Measurements from ENCODE around the gene RYR1. TPM values are rescaled to one million over a fixed set of nuclear protein-coding genes. Genes with fewer than 3 reads are reported as not detected.
"Not testable (repeated sequence)": the region's sequence is repeated elsewhere in the genome, so short reads cannot be mapped to it uniquely, and the experiment has no call there.

RYR1 gene
- total RNA-seq, 1 donor from 2014 or later = 0.32 TPM

DNA sequence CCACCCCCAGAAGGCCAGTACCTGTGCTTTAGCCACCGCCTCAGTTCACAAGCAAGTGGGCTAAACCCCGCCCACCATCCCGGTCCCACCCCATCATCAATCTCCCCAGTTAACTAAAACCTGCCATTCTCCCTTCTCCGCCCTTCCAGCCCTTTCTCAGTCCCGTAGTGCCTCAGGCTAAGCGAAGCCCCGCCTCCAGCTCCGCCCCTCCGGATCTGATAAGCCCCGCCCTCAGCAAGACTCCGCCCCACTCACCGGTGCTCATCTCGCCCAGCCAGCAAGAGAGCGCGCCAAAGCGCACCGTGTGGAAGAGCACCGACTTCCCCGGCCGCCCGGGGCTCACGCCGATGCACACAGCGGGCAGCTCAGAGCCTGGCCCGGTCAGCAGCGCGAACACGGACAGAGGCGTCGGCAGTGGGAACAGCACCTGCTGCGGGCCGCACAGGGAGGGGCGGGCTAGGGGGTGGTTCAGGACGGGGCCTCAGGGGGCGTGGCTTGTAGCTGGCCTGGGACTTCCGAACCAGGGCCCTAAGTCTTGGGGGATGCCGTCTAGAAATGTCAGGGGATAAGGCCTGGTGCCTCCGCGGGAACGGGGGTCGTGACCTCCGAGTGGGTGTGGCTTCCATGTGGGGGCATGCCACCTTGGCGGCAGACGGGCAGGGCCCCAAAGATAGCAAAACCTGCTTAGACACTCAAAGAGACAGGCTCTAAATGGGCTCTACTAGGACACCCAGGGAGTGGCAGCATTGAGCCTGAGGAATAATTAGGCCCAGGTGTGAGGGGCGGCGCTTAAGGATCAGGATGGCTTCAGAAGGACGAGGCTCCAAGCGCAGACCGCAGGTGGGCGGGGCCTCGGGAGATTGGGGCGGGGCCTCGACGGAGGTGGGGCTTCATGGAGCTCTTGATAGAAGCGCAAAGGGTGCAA, 162.8 kb downstream of the RYR1 start:
- no peak overlapping the region for H3K9ac ChIP-seq (ENCODE audit: low read length)
- peak overlapping the region; percentile 56 for H2AFZ ChIP-seq (ENCODE audit: low read depth, low read length)
- H3K27ac ChIP-seq (ENCODE audit: low read depth, low read length) = no peak overlapping the region
- H3K79me2 ChIP-seq (ENCODE audit: insufficient read depth, low read length) = no peaks in the 10 kb centered on the region
- Mint-ChIP-seq H3K4me3 (ENCODE audit: unreplicated experiment) (no peak overlapping the region), H3K27me3 (ENCODE audit: low read depth, unreplicated experiment) (peaks cover 24% of the 10 kb centered on the region), H3K27ac (ENCODE audit: unreplicated experiment) (no peak overlapping the region), H3K36me3 (ENCODE audit: low read depth, unreplicated experiment) (no peaks in the 10 kb centered on the region), H3K4me1 (ENCODE audit: low read depth, unreplicated experiment) (no peaks in the 10 kb centered on the region), H3K9me3 (ENCODE audit: unreplicated experiment) (no peaks in the 10 kb centered on the region)
- TF ChIP-seq, protein P1, sequence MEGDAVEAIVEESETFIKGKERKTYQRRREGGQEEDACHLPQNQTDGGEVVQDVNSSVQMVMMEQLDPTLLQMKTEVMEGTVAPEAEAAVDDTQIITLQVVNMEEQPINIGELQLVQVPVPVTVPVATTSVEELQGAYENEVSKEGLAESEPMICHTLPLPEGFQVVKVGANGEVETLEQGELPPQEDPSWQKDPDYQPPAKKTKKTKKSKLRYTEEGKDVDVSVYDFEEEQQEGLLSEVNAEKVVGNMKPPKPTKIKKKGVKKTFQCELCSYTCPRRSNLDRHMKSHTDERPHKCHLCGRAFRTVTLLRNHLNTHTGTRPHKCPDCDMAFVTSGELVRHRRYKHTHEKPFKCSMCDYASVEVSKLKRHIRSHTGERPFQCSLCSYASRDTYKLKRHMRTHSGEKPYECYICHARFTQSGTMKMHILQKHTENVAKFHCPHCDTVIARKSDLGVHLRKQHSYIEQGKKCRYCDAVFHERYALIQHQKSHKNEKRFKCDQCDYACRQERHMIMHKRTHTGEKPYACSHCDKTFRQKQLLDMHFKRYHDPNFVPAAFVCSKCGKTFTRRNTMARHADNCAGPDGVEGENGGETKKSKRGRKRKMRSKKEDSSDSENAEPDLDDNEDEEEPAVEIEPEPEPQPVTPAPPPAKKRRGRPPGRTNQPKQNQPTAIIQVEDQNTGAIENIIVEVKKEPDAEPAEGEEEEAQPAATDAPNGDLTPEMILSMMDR (IDR thresholded peaks at IDR 0.05; ENCODE audit: insufficient read depth, low read depth, low read length) = no peak
- TF ChIP-seq EZH2 (IDR thresholded peaks at IDR 0.05; ENCODE audit: insufficient read depth, low read length) = no peak
- H3K4me2 ChIP-seq (ENCODE audit: low read length) = peak overlapping the region; percentile 46
- no peaks in the 10 kb centered on the region for H3K36me3 ChIP-seq (ENCODE audit: insufficient read depth, low read length)
- DNase-seq (ENCODE audit: low read depth) (no peak), FAIRE-seq (no peak)
- no peak overlapping the region for H3K4me3 ChIP-seq (ENCODE audit: insufficient read depth, low read depth, low read length)
- no peaks in the 10 kb centered on the region for H3K9me3 ChIP-seq (ENCODE audit: insufficient read depth, low read depth, low read length)
- no peaks in the 10 kb centered on the region for H4K20me1 ChIP-seq (ENCODE audit: insufficient read depth, low read length)
- H3K27me3 ChIP-seq (ENCODE audit: insufficient read depth, low read length) = no peaks in the 10 kb centered on the region
- H3K4me1 ChIP-seq (ENCODE audit: insufficient read depth, low read length) = no peaks in the 10 kb centered on the region

DNA sequence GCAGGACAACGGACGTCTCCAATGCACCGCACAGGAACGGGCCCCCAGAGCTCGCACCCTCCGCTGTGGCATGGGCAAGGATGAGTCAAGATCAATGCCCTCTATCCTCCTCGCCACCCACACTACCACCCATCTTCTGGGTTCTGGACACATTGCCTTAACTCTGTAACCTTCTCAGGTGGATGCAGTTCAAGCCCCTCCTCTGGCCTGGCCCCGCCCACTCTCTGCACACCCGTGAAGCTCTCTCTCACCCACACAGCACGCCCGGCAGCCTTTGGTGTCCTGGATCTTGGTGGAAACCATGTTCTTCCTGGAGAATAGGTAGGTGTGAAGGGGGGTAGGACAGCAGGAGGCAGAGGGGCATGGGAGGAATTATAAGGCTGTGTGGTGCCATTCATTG, 163.6 kb downstream of the RYR1 start:
- peaks cover 27% of the 10 kb centered on the region for H3K27me3 Mint-ChIP-seq (ENCODE audit: low read depth, unreplicated experiment)
- Histone ChIP-seq H3K9me3 (ENCODE audit: insufficient read depth, low read depth, low read length) (no peaks in the 10 kb centered on the region), H3K79me2 (ENCODE audit: insufficient read depth, low read length) (no peaks in the 10 kb centered on the region), H3K36me3 (ENCODE audit: insufficient read depth, low read length) (no peaks in the 10 kb centered on the region), H3K27ac (ENCODE audit: low read depth, low read length) (no peak overlapping the region), H4K20me1 (ENCODE audit: insufficient read depth, low read length) (no peaks in the 10 kb centered on the region), H3K27me3 (ENCODE audit: insufficient read depth, low read length) (no peaks in the 10 kb centered on the region), H3K4me3 (ENCODE audit: insufficient read depth, low read depth, low read length) (no peak overlapping the region), H3K4me2 (ENCODE audit: low read length) (no peak overlapping the region), H3K9ac (ENCODE audit: low read length) (no peak overlapping the region), H3K4me1 (ENCODE audit: insufficient read depth, low read length) (no peaks in the 10 kb centered on the region), H2AFZ (ENCODE audit: low read depth, low read length) (no peak overlapping the region)
- no peak for FAIRE-seq
- DNase-seq (ENCODE audit: low read depth) = no peak
- H3K27ac Mint-ChIP-seq (ENCODE audit: unreplicated experiment) = no peak overlapping the region
- H3K4me3 Mint-ChIP-seq (ENCODE audit: unreplicated experiment) = no peak overlapping the region
- TF ChIP-seq, protein P1 (IDR thresholded peaks at IDR 0.05; ENCODE audit: insufficient read depth, low read depth, low read length) = no peak
- no peak for TF ChIP-seq EZH2 (IDR thresholded peaks at IDR 0.05; ENCODE audit: insufficient read depth, low read length)
- H3K36me3 Mint-ChIP-seq (ENCODE audit: low read depth, unreplicated experiment) = no peaks in the 10 kb centered on the region
- no peaks in the 10 kb centered on the region for H3K4me1 Mint-ChIP-seq (ENCODE audit: low read depth, unreplicated experiment)
- H3K9me3 Mint-ChIP-seq (ENCODE audit: unreplicated experiment) = no peaks in the 10 kb centered on the region

DNA sequence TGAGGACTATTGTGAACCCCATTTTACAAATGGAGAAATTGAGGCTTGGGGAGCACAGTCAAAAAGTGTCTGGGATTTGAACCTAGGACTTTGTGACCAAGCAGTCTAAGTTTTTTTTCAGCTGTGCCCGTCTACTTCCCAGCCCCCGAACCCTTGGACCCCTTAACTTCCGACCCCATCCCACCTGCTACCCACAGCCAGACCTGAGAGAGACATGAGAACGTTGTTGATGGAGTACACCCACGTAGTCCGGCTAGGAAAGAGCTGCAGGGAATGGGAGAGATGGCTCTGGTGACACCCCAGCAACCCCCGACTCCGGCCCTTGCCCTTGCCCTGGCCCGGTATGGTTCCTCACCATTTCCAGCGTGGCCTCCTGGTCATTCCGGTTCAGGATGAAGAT, 166.2 kb downstream of the RYR1 start:
- no peaks in the 10 kb centered on the region for H3K79me2 ChIP-seq (ENCODE audit: insufficient read depth, low read length)
- H3K9ac ChIP-seq (ENCODE audit: low read length) = no peak overlapping the region
- peak overlapping the region; percentile 21 for H3K4me3 Mint-ChIP-seq (ENCODE audit: unreplicated experiment)
- H3K27me3 Mint-ChIP-seq (ENCODE audit: low read depth, unreplicated experiment) = peaks cover 27% of the 10 kb centered on the region
- H2AFZ ChIP-seq (ENCODE audit: low read depth, low read length) = no peak overlapping the region
- FAIRE-seq = no peak
- H3K4me1 ChIP-seq (ENCODE audit: insufficient read depth, low read length) = no peaks in the 10 kb centered on the region
- H3K4me2 ChIP-seq (ENCODE audit: low read length) = no peak overlapping the region
- H3K27ac ChIP-seq (ENCODE audit: low read depth, low read length) = no peak overlapping the region
- no peaks in the 10 kb centered on the region for H3K4me1 Mint-ChIP-seq (ENCODE audit: low read depth, unreplicated experiment)
- no peaks in the 10 kb centered on the region for H4K20me1 ChIP-seq (ENCODE audit: insufficient read depth, low read length)
- no peak for TF ChIP-seq EZH2 (IDR thresholded peaks at IDR 0.05; ENCODE audit: insufficient read depth, low read length)
- TF ChIP-seq, protein P1 (IDR thresholded peaks at IDR 0.05; ENCODE audit: insufficient read depth, low read depth, low read length) = no peak
- H3K36me3 ChIP-seq (ENCODE audit: insufficient read depth, low read length) = no peaks in the 10 kb centered on the region
- H3K9me3 Mint-ChIP-seq (ENCODE audit: unreplicated experiment) = no peaks in the 10 kb centered on the region
- H3K4me3 ChIP-seq (ENCODE audit: insufficient read depth, low read depth, low read length) = no peak overlapping the region
- H3K9me3 ChIP-seq (ENCODE audit: insufficient read depth, low read depth, low read length) = no peaks in the 10 kb centered on the region
- H3K27me3 ChIP-seq (ENCODE audit: insufficient read depth, low read length) = no peaks in the 10 kb centered on the region
- no peaks in the 10 kb centered on the region for H3K36me3 Mint-ChIP-seq (ENCODE audit: low read depth, unreplicated experiment)
- no peak for DNase-seq (ENCODE audit: low read depth)
- no peak overlapping the region for H3K27ac Mint-ChIP-seq (ENCODE audit: unreplicated experiment)

DNA sequence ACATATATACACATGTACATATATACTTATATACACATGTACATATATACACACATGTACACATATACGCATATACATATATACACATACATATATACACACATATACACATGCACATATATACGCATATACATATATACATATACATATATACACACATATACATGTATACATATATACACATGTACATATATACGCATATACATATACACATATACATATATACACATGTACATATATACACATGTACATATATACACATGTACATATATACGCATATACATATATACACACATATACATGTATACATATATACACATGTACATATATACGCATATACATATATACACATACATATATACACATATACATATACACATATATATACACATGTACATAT, 169.4 kb downstream of the RYR1 start:
- H3K36me3 ChIP-seq (ENCODE audit: insufficient read depth, low read length); H3K27me3 ChIP-seq (ENCODE audit: insufficient read depth, low read length); DNase-seq (ENCODE audit: low read depth); H3K9ac ChIP-seq (ENCODE audit: low read length); H3K9me3 ChIP-seq (ENCODE audit: insufficient read depth, low read depth, low read length); H3K4me3 ChIP-seq (ENCODE audit: insufficient read depth, low read depth, low read length); H2AFZ ChIP-seq (ENCODE audit: low read depth, low read length); H3K27ac Mint-ChIP-seq (ENCODE audit: unreplicated experiment); H4K20me1 ChIP-seq (ENCODE audit: insufficient read depth, low read length); H3K9me3 Mint-ChIP-seq (ENCODE audit: unreplicated experiment); H3K4me1 Mint-ChIP-seq (ENCODE audit: low read depth, unreplicated experiment); H3K4me2 ChIP-seq (ENCODE audit: low read length); H3K4me1 ChIP-seq (ENCODE audit: insufficient read depth, low read length); H3K27ac ChIP-seq (ENCODE audit: low read depth, low read length); H3K36me3 Mint-ChIP-seq (ENCODE audit: low read depth, unreplicated experiment); H3K79me2 ChIP-seq (ENCODE audit: insufficient read depth, low read length); FAIRE-seq; H3K4me3 Mint-ChIP-seq (ENCODE audit: unreplicated experiment): not testable (repeated sequence)
- peaks cover 14% of the 10 kb centered on the region for H3K27me3 Mint-ChIP-seq (ENCODE audit: low read depth, unreplicated experiment)

All from astrocyte (in vitro differentiated cells and primary cell).